Measurements from ENCODE around the gene SUSD4.
A peak's percentile ranks its signal among the peaks of the same experiment; 100 is the strongest.

SUSD4 gene

DNA sequence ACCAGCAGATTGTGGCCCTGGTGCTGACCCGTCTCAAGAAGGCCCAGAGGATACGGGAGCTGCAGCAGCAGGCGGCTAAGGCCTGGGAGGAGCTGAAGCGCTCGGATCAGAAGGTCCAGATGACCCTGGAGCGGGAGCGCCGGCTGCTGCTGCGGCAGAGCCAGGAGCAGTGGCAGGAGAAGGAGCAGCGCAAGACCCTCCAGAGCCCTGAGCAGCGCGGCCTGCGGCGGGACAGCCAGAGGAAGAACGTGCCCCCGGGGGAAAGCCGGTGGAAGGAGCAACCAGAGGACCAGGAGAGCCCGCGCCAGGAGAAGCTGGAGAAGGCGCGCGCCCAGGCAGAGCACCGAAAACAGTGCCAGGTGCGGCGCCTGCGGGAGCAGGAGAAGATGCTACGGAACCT is 30.3 kb upstream of the SUSD4 start:
- intact Hi-C loops (cut with DNase I; ENCODE audit: low total_unique reads), result no loop called here
- TF ChIP-seq CTCF (IDR thresholded peaks at IDR 0.05), result no peak
- Histone ChIP-seq H3K4me1 (peaks cover 0 to 10% (median 8%) of the 10 kb centered on the region in 4 donors), H3K27ac (no peak overlapping the region), H3K27me3 (peaks cover 0 to 44% of the 10 kb centered on the region in 2 donors), H3K9me3 (no peaks in the 10 kb centered on the region), H3K4me3 (no peak overlapping the region), H3K36me3 (no peaks in the 10 kb centered on the region)
- no peak for DNase-seq

DNA sequence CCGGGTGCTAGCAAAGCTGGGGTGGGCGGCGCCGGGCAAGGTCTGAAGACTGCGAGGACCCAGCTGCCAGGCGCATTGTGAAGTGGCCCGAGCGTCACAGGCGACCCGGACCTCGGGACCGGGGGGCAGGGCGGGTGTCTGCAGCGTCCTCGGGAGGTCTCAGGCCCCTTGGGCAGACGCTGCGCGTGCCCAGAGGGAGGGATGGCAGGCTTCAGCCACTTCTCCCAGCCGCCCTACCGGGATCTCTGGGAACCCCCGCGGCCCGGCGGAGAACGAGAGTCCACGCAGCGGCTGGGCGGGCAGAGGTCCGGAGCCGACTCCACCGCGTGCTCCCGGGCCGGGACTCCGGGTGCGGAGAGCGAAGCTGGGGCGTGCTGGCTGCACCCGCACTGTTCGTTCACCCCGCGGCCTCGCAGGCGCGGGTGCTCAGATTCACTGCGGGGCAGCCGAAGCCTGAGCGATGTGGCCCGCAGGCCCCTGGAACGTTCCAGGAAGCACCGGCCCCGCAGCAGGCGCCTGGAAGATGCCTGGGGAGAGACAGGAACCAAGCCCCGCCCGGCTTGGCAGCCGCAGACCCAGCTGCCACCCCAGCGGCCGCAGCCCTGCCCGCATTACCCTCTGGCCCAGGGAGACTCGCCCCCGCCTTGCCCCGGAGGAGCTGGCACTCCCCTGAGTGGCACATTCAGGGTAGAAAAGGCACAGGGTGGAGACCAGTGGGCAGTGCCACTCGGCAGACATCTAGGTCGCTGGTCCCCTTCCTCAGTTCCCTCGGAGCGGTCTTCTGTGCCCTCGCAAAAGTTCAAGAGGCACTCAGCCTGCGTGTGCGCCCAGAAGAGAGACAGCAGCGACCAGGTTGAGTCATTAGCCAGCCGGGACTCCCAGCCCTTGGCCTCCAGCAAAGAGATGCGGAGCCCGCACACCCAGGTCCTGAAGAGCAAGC is 29.6 kb upstream of the SUSD4 start, which contains the start of gene CCDC185:
CCDC185 (plus strand) TSS at position 141 of the 940 bp plus-strand sequence; CDS start at position 202, 61 bp downstream.
- Histone ChIP-seq H3K9me3 (no peaks in the 10 kb centered on the region), H3K27me3 (peaks cover 0 to 45% of the 10 kb centered on the region in 2 donors), H3K36me3 (no peaks in the 10 kb centered on the region), H3K4me1 (peaks cover 0 to 10% (median 8%) of the 10 kb centered on the region in 4 donors), H3K4me3 (peak within 1 kb of the TSS; percentile 12 to 43), H3K27ac (no peak within 1 kb of the TSS)
- intact Hi-C loops (cut with DNase I; ENCODE audit: low total_unique reads), result no loop called here
- no peak for TF ChIP-seq CTCF (IDR thresholded peaks at IDR 0.05)
- no peak for DNase-seq

- H3K27me3 ChIP-seq, result peaks cover 0 to 45% of the 10 kb centered on the region in 2 donors
- peaks cover 0 to 10% (median 8%) of the 10 kb centered on the region in 4 donors for H3K4me1 ChIP-seq
- TF ChIP-seq CTCF (IDR thresholded peaks at IDR 0.05), result no peak
- no peak overlapping the region for H3K27ac ChIP-seq
- H3K9me3 ChIP-seq, result no peaks in the 10 kb centered on the region
- no peaks in the 10 kb centered on the region for H3K36me3 ChIP-seq
- intact Hi-C loops (cut with DNase I; ENCODE audit: low total_unique reads), result no loop called here
- H3K4me3 ChIP-seq, result no peak overlapping the region
- DNase-seq, result no peak
Observed at GRCh38 chr1:223390618-223391017, 26.6 kb upstream of the SUSD4 start.

DNA sequence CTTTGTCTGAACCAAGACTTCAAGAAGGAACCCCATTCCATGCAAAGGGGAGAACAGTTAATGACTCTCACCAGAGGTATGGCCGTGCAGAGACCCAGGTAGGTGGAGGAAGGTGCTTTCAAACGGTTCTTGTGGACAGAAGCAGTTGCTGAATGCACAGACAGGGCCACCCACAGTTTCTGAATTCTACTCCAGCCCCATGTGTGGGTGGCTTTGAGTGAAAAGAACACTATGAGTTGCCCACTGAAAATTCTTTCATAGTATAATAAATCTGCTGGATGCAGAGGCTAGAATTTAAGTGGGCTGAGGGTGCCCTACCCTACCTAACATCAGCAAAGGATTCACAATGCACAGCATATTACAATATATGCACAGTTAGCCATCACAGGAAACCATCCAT is 22.0 kb upstream of the SUSD4 start:
- no peak overlapping the region for H3K27ac ChIP-seq
- H3K9me3 ChIP-seq, result no peaks in the 10 kb centered on the region
- intact Hi-C loops (cut with DNase I; ENCODE audit: low total_unique reads), result no loop called here
- no peak for TF ChIP-seq CTCF (IDR thresholded peaks at IDR 0.05)
- no peak for DNase-seq
- no peaks in the 10 kb centered on the region for H3K36me3 ChIP-seq
- H3K4me3 ChIP-seq, result no peak overlapping the region
- H3K27me3 ChIP-seq, result peaks cover 0 to 14% of the 10 kb centered on the region in 2 donors
- no peaks in the 10 kb centered on the region for H3K4me1 ChIP-seq

GRCh38 chr1:223378754-223379153 is 14.8 kb upstream of the SUSD4 start:
- intact Hi-C loops (cut with DNase I; ENCODE audit: low total_unique reads), result no loop called here
- DNase-seq, result no peak

More at GRCh38 chr1:223378754-223379153, 14.8 kb upstream of the SUSD4 start:
- peaks cover 0 to 10% (median 8%) of the 10 kb centered on the region in 3 donors for H3K9me3 ChIP-seq
- no peak overlapping the region for H3K27ac ChIP-seq
- TF ChIP-seq CTCF (IDR thresholded peaks at IDR 0.05), result no peak
- H3K4me1 ChIP-seq, result no peaks in the 10 kb centered on the region
- peaks cover 0 to 11% of the 10 kb centered on the region in 2 donors for H3K27me3 ChIP-seq
- no peaks in the 10 kb centered on the region for H3K36me3 ChIP-seq
- no peak overlapping the region for H3K4me3 ChIP-seq
